Keratinocyte (primary cell): ENCODE measurements around the gene TBCD. TPM values are rescaled to one million over a fixed set of nuclear protein-coding genes. Genes with fewer than 3 reads are reported as not detected.

Source experiments
- DNase-seq: peaks from one replicate; pipeline ENCODE4 v3.0.0-alpha.2; 2011; ENCODE audit warnings: low read depth, missing footprints, low spot score
- FAIRE-seq: peaks from 2 replicates; lab custom pipeline; 2011; peaks lifted over from hg19 to GRCh38; lab: Jason Lieb, UNC
- H2AFZ ChIP-seq: 2 replicates; pipeline ENCODE4 v1.6.0; 2012; ENCODE audit warnings: low read length, control low read depth, inconsistent platforms; ENCODE audit not compliant: control insufficient read depth
- H3K27ac ChIP-seq: 2 replicates; pipeline ENCODE4 v1.5.1; 2011; ENCODE audit warnings: low read length; ENCODE audit not compliant: control insufficient read depth, insufficient read depth
- H3K27me3 ChIP-seq: 3 replicates; pipeline ENCODE4 v1.6.0; 2011; ENCODE audit warnings: low read length; ENCODE audit not compliant: control insufficient read depth, insufficient read depth; ENCODE audit errors: extremely low read depth
- H3K36me3 ChIP-seq, 2 experiments: 2 replicates in 1 of 2; 3 replicates in 1 of 2; pipeline ENCODE4 v1.5.1; 2011; ENCODE audit warnings: low read length in 2 of 2, mild to moderate bottlenecking in 1 of 2; ENCODE audit not compliant: control insufficient read depth in 2 of 2, insufficient read depth in 2 of 2; ENCODE audit errors: extremely low read depth in 1 of 2
- H3K4me1 ChIP-seq: 3 replicates; pipeline ENCODE4 v1.5.1; 2011; ENCODE audit warnings: low read length; ENCODE audit not compliant: control insufficient read depth, insufficient read depth; ENCODE audit errors: extremely low read depth
- H3K4me2 ChIP-seq: 3 replicates; pipeline ENCODE4 v1.6.0; 2011; ENCODE audit warnings: low read depth, low read length; ENCODE audit not compliant: control insufficient read depth, insufficient read depth; ENCODE audit errors: extremely low read depth
- H3K4me3 ChIP-seq, 3 experiments: fragments of 200-600 bp in 1 of 3; sonication (generic) in 1 of 3; 2 replicates in 2 of 3; 3 replicates in 1 of 3; pipeline ENCODE4 v1.5.1; 2011 to 2016; ENCODE audit warnings: low read length in 3 of 3, mild to moderate bottlenecking in 3 of 3, control low read depth in 2 of 3, inconsistent platforms in 1 of 3, low read depth in 1 of 3, mixed read lengths in 1 of 3, mixed run types in 1 of 3, moderate library complexity in 1 of 3; ENCODE audit not compliant: control insufficient read depth in 2 of 3, insufficient read depth in 2 of 3; ENCODE audit errors: extremely low read depth in 1 of 3
- H3K79me2 ChIP-seq: 2 replicates; pipeline ENCODE4 v1.6.0; 2012; ENCODE audit warnings: low read length; ENCODE audit not compliant: control insufficient read depth, insufficient read depth
- H3K9ac ChIP-seq: 3 replicates; pipeline ENCODE4 v1.6.0; 2011; ENCODE audit warnings: low read length; ENCODE audit not compliant: control insufficient read depth, insufficient read depth; ENCODE audit errors: extremely low read depth
- H3K9me1 ChIP-seq: 3 replicates; pipeline ENCODE4 v1.6.0; 2011; ENCODE audit warnings: low read length; ENCODE audit not compliant: control insufficient read depth, insufficient read depth; ENCODE audit errors: extremely low read depth
- H3K9me3 ChIP-seq: 2 replicates; pipeline ENCODE4 v1.5.1; 2012; ENCODE audit warnings: low read depth, low read length; ENCODE audit not compliant: control insufficient read depth
- H4K20me1 ChIP-seq: 3 replicates; pipeline ENCODE4 v1.6.0; 2011; ENCODE audit warnings: low read length; ENCODE audit not compliant: control insufficient read depth, insufficient read depth; ENCODE audit errors: extremely low read depth
- EZH2 ChIP-seq: IDR thresholded peaks from one replicate; pipeline ENCODE4 v1.6.1; 2012; ENCODE audit warnings: inconsistent platforms, mild to moderate bottlenecking, low read length, moderate library complexity
- dilution Hi-C: fragments of 300-500 bp; cut with MboI; formaldehyde crosslinking; loops from one replicate; pipeline ENCODE4 v1.7.0; 2020; ENCODE audit warnings: low sequenced_read_pairs; ENCODE audit not compliant: extremely low pct_ligation_motif_present
- polyA plus RNA-seq, 5 experiments: library from polyadenylated mRNA; depleted of rRNA in 3 of 5; stranded (reverse) in 3 of 5; stranded (forward) in 1 of 5; unstranded in 1 of 5; fragments of >200 nt; gene quantifications; 1 replicate in 1 of 5; 2 replicates in 3 of 5; 3 replicates in 1 of 5; pipeline versions ENCODE4 v1.2.1 to v1.2.3, GENCODE V29; 2011 to 2012; ENCODE audit warnings: missing spikeins in 2 of 5, low read depth in 1 of 5, low replicate concordance in 1 of 5
- TF ChIP-seq, protein P1 (sequence below), 3 experiments: IDR thresholded peaks in 1 of 3; conservative IDR thresholded peaks in 1 of 3; optimal IDR thresholded peaks in 1 of 3; 2 replicates in 2 of 3; 3 replicates in 1 of 3; pipeline versions ENCODE3 to v1.5.1; 2011; ENCODE audit warnings: low read length in 3 of 3, mild to moderate bottlenecking in 3 of 3, moderate library complexity in 2 of 3, control low read depth in 1 of 3, inconsistent platforms in 1 of 3; ENCODE audit not compliant: insufficient read depth in 2 of 3; ENCODE audit errors: extremely low read depth in 1 of 3

TBCD gene
- polyA plus RNA-seq, 1 donor (not counting 4 experiments of a cell fraction or from before 2014, with no cell fraction given): 36.2 TPM

DNA sequence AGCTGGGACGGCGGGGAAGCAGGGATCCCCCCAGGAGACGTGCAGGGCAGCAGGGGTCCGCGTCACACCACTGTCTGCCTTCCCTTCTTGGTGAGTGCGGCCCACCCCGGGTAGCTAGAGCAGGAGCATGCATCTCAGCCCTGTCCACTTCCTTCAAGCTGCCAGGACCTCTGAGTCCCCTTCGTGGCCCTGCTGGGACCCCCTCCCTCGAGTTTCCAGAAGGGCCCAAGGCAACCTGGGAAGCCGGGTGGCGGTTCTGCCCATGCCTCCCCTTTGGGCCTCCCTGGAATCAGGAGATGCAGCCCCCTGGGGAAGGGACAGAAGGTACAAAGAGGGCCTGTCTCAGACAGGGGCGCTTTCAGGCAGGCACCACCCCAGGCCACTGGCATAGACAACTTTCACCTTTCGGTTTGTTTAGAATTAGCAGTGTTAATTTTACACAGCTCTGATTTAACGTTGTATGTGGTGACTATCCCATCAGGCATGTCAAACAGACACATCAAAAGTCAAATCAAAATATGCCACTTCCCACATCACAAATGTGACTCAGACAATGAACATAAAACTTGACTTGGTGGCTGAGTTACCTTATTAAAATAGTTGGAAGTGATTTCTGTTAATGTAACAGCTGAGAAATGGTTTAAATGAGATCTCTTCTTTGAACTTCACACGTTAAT, 233.0 kb downstream of the TBCD start:
- FAIRE-seq: no peak
- Histone ChIP-seq H3K4me1 (no peaks in the 10 kb centered on the region), H3K4me3 (no peak overlapping the region), H2AFZ (no peak overlapping the region), H3K36me3 (no peaks in the 10 kb centered on the region), H3K9ac (no peak overlapping the region), H3K9me3 (no peaks in the 10 kb centered on the region), H3K4me2 (no peak overlapping the region), H4K20me1 (no peaks in the 10 kb centered on the region), H3K27me3 (no peaks in the 10 kb centered on the region), H3K79me2 (no peaks in the 10 kb centered on the region), H3K27ac (no peak overlapping the region), H3K9me1 (no peaks in the 10 kb centered on the region)
- dilution Hi-C loops: no loop called here
- TF ChIP-seq, protein P1, sequence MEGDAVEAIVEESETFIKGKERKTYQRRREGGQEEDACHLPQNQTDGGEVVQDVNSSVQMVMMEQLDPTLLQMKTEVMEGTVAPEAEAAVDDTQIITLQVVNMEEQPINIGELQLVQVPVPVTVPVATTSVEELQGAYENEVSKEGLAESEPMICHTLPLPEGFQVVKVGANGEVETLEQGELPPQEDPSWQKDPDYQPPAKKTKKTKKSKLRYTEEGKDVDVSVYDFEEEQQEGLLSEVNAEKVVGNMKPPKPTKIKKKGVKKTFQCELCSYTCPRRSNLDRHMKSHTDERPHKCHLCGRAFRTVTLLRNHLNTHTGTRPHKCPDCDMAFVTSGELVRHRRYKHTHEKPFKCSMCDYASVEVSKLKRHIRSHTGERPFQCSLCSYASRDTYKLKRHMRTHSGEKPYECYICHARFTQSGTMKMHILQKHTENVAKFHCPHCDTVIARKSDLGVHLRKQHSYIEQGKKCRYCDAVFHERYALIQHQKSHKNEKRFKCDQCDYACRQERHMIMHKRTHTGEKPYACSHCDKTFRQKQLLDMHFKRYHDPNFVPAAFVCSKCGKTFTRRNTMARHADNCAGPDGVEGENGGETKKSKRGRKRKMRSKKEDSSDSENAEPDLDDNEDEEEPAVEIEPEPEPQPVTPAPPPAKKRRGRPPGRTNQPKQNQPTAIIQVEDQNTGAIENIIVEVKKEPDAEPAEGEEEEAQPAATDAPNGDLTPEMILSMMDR (optimal IDR thresholded peaks at IDR 0.05 in 1 of 3, IDR thresholded peaks at IDR 0.05 in 1 of 3, conservative IDR thresholded peaks at IDR 0.05 in 1 of 3; ENCODE audit: extremely low read depth in 1 of 3, insufficient read depth in 2 of 3, low read length in 3 of 3): no peak
- no peak for TF ChIP-seq EZH2
- DNase-seq: no peak

DNA sequence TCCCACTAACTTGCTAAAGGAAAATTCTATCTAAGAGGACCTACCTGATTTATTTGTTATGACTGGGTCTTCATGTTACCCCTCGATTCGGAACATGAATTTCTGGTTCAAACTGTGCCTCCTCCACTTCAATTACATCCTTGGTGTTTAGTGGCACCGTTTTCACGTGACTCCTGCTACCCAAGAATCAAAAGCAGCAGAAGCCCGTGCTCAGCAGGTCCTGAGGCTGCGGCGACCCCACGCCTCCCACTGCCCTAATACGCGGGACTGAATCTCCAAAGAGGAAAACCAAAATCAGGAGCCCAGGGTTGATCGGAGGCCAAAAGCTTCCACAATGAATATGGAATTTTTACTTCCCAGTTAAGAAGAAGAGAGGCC, 233.6 kb downstream of the TBCD start:
- no peak overlapping the region for H3K9ac ChIP-seq
- H4K20me1 ChIP-seq: no peaks in the 10 kb centered on the region
- H2AFZ ChIP-seq: no peak overlapping the region
- no peaks in the 10 kb centered on the region for H3K4me1 ChIP-seq
- FAIRE-seq (no peak), DNase-seq (no peak)
- H3K27ac ChIP-seq: no peak overlapping the region
- no peaks in the 10 kb centered on the region for H3K79me2 ChIP-seq
- dilution Hi-C loops: no loop called here
- H3K4me3 ChIP-seq: no peak overlapping the region
- H3K4me2 ChIP-seq: no peak overlapping the region
- H3K9me1 ChIP-seq: no peaks in the 10 kb centered on the region
- no peaks in the 10 kb centered on the region for H3K27me3 ChIP-seq
- no peak for TF ChIP-seq EZH2
- TF ChIP-seq, protein P1 (optimal IDR thresholded peaks at IDR 0.05 in 1 of 3, IDR thresholded peaks at IDR 0.05 in 1 of 3, conservative IDR thresholded peaks at IDR 0.05 in 1 of 3; ENCODE audit: extremely low read depth in 1 of 3, insufficient read depth in 2 of 3, low read length in 3 of 3): no peak
- no peaks in the 10 kb centered on the region for H3K36me3 ChIP-seq
- H3K9me3 ChIP-seq: no peaks in the 10 kb centered on the region
